ENCODE measurements around the gene L3MBTL4.
"Not testable (repeated sequence)": the region's sequence is repeated elsewhere in the genome, so short reads cannot be mapped to it uniquely, and the experiment has no call there.

The L3MBTL4 gene

DNA sequence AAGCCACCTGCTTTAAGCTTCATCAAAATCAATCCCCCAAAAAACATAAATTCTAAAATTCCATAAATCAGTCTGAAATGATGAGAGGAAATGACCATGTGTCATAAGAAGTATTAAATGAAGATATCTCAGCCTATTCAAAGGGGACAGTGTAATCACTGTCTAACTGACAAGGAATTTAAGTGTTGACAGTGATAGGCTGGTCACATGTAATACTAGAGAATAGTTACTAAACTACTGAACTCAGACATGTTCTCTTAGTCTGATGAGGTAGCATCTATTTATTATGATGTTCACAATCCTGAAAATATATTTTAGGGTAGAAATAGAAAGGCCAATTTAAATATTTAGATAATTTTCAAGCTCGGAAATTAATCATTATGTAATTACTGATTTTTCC, 216.1 kb downstream of the L3MBTL4 start:
- no peak overlapping the region for H3K4me3 ChIP-seq (ENCODE audit: low read depth, low read length)
- no peak for DNase-seq (ENCODE audit: low read depth)
- TF ChIP-seq, protein P1, sequence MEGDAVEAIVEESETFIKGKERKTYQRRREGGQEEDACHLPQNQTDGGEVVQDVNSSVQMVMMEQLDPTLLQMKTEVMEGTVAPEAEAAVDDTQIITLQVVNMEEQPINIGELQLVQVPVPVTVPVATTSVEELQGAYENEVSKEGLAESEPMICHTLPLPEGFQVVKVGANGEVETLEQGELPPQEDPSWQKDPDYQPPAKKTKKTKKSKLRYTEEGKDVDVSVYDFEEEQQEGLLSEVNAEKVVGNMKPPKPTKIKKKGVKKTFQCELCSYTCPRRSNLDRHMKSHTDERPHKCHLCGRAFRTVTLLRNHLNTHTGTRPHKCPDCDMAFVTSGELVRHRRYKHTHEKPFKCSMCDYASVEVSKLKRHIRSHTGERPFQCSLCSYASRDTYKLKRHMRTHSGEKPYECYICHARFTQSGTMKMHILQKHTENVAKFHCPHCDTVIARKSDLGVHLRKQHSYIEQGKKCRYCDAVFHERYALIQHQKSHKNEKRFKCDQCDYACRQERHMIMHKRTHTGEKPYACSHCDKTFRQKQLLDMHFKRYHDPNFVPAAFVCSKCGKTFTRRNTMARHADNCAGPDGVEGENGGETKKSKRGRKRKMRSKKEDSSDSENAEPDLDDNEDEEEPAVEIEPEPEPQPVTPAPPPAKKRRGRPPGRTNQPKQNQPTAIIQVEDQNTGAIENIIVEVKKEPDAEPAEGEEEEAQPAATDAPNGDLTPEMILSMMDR (IDR thresholded peaks at IDR 0.05; ENCODE audit: low read depth, low read length, missing control alignments): no peak

DNA sequence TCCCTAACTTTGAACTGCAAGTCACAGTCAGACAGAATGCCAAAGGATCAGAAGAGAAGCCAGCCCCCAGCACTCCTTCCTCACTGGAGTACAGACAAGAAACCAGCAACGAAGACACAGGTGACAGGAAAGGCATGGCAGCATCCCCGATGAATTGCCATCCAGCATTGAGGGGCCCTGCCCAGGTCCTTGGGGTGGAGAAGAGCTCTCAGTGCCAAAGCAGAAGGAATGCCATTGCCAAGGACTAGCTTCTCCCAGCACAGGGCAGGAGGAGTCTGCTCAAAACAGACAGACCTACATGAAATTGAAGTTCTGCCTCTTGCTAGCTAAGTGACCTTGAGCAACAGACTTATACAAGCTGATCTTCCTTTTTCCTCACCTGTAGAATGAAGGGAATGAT, 220.1 kb downstream of the L3MBTL4 start:
- no peak for DNase-seq (ENCODE audit: low read depth)
- TF ChIP-seq, protein P1 (IDR thresholded peaks at IDR 0.05; ENCODE audit: low read depth, low read length, missing control alignments): no peak
- H3K4me3 ChIP-seq (ENCODE audit: low read depth, low read length): no peak overlapping the region

DNA sequence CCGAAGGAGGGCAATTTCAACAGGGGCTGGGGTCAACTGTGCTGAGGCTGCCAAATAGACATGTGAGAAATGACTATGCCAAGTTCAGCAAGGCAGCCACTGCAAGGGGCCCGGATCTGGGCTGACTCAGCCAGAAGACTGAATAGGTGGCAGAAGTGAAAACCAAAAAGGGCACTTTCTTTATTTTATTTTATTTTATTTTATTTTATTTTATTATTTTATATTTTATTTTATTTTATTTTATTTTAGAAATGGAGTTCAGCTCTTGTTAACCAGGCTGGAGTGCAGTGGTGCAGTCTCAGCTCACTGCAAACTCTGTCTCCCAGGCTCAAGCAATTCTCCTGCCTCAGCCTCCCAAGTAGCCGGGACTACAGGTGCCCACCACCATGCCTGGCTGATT, 228.9 kb downstream of the L3MBTL4 start:
- not testable (repeated sequence) for H3K4me3 ChIP-seq (ENCODE audit: low read depth, low read length); DNase-seq (ENCODE audit: low read depth)

DNA sequence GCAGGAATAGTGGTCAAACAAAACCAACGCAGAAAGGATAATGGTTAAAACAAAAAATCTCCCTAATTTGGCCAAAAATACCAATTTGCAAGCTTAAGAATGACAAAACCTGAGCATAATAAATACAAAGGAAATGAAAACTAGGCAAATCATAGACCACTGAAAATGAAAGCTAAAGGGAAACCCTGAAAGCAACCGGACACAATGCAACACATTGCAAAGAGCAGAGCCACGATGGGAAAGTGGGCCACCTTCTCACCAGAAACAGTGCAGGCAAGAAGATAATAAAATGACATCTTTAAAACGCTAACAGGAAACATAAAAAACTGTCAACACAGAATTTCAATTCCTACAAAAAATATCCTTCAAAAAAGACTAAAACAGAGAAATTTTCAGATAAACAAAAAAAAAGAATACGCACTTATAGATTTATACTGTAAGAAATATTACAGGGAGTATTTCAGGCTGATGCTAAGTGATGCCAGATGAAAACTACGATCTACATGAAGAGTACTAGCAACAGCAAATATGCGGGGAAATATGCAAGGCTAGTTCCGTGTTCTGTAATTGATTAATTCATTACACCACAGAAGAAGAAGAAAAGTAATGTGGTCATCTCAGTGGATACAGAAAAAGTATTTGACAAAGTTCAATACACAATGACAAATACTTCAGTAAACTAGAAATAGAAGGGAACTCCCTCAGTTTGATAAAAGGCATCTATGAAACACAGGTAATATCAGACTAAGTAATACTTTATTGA, 239.5 kb downstream of the L3MBTL4 start:
- no peak overlapping the region for H3K4me3 ChIP-seq (ENCODE audit: low read depth, low read length)
- TF ChIP-seq, protein P1 (IDR thresholded peaks at IDR 0.05; ENCODE audit: low read depth, low read length, missing control alignments): no peak
- no peak for DNase-seq (ENCODE audit: low read depth)

DNA sequence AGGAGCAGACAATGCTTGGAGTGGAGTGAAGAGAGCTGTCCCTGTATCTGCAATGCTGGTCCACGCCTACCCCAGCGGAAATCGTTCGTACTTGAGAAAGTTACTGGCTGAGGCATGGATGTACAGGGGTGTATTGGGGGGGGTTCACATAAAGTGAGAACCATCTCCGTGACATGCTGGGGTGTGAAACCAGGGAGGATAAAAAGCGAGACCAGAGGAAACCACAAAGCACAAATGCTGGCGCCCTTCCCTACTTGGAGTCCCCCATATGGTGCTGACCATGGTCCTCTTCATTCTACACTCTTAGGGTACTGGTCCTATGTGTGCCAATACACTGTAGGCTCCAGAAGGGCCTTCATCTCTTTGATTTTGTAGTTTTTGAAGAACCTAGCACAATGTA, 244.1 kb downstream of the L3MBTL4 start:
- TF ChIP-seq, protein P1 (IDR thresholded peaks at IDR 0.05; ENCODE audit: low read depth, low read length, missing control alignments): no peak
- no peak overlapping the region for H3K4me3 ChIP-seq (ENCODE audit: low read depth, low read length)

DNA sequence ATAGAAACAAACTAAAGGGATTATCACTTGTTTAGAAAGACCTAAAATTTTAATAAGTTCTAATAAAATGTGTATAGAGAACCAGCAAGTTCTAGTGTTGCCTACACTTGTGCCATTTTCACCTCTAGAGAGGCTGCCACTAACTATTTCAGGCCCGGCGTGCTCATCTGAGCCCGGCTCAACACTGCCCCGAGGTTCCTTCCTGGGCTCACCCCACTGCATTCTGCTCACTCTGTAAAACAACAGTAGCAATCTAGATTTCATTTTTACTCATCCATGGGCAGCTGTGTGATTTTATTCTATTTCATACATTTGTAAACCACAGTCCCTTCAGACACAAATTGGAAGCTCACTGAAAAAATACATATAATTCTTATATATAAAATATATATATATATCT, 253.2 kb downstream of the L3MBTL4 start:
- TF ChIP-seq, protein P1 (IDR thresholded peaks at IDR 0.05; ENCODE audit: low read depth, low read length, missing control alignments): no peak
- H3K4me3 ChIP-seq (ENCODE audit: low read depth, low read length): no peak overlapping the region
- DNase-seq (ENCODE audit: low read depth): no peak

More for the DNA sequence above, 244.1 kb downstream of the L3MBTL4 start:
- DNase-seq (ENCODE audit: low read depth): no peak

DNA sequence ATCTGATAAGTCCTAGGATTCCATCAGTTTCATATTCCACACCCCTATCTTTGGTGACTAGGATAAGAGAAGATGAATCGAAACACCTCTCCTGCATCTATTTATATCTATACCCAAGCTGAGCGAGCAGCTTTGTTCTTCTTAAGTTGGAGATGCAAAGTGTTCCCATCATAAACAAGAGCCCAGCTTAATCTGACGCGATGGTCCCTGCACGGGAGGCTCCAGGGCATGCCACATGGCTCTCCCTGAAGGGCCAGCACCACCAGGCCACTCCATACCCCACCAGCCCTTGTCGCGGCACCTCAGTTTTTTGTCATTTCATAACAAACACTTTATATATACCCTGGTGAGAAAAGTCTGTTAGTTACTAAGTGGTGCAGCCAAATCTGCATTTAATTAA, 255.3 kb downstream of the L3MBTL4 start:
- TF ChIP-seq, protein P1 (IDR thresholded peaks at IDR 0.05; ENCODE audit: low read depth, low read length, missing control alignments): no peak
- H3K4me3 ChIP-seq (ENCODE audit: low read depth, low read length): no peak overlapping the region
- no peak for DNase-seq (ENCODE audit: low read depth)

Measured in GM12864 (cell line).